ENCODE measurements around the gene KLHL34.

DNA sequence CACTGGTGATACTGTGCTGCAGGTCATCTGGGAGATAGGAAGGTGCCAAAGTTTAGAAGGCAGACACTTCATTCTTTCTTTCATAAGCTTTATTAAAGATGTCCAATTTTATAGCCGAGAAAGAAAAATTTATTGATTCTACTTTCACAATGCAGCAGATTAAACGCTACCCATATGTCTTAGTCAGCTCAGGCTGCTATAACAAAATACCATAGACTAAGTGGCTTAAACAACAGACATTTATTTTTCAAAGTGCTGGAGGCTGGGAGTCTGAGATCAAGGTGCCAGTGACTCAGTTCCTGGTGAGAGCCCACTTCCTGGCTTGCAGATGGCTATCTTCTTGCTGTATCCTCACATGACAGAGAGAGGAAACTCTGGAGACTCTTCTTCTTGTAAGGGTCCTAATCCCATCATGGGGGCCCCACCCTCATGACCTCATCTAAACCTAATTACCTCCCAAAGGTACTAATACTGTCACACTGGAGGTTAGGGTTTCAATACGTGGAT lies 33.4 kb upstream of the KLHL34 start:
- TF ChIP-seq POLR2AphosphoS5 (IDR thresholded peaks at IDR 0.05; ENCODE audit: borderline replicate concordance, low read depth, low read length), result no peak
- TF ChIP-seq EZH2 (IDR thresholded peaks at IDR 0.05), result no peak
- no peak for TF ChIP-seq FOXP2 (optimal IDR thresholded peaks at IDR 0.05; ENCODE audit: control extremely low read depth, extremely low read length, insufficient read depth)

Measured in SK-N-MC (cell line).